WTC11 (cell line): ENCODE data around the gene MAP3K3. TPM values are rescaled to one million over a fixed set of nuclear protein-coding genes. Genes with fewer than 3 reads are reported as not detected.

ENCODE experiments used
- ATAC-seq: fragments of 200-7000 bp; cut with Tn5 transposase; 2 replicates; pipeline ENCODE4 v1.10.0; 2021; ENCODE audit warnings: mild to moderate bottlenecking, moderate library complexity
- CTCF ChIA-PET: fragments of 300-600 bp; sonication (Branson Sonifier 250); formaldehyde crosslinking; loops from one replicate; lab custom pipeline; 2021; ENCODE audit warnings: antibody characterized with exemption; lab: Charles Lee
- POLR2A ChIA-PET: fragments of 350-600 bp; sonication (Branson Sonifier 250); formaldehyde crosslinking; loops from one replicate; lab custom pipeline; 2021; ENCODE audit warnings: antibody characterized with exemption; lab: Charles Lee
- DNase-seq: peaks from one replicate; pipeline ENCODE4 v3.0.0; 2021; ENCODE audit warnings: low spot score
- H3K27ac Mint-ChIP-seq: 2 replicates; pipeline ENCODE4 v1.8.0; 2021; ENCODE audit warnings: mixed read lengths
- H3K27me3 Mint-ChIP-seq: 2 replicates; pipeline ENCODE4 v1.8.0; 2021; ENCODE audit warnings: low read depth, mild to moderate bottlenecking, moderate library complexity, mixed read lengths
- H3K36me3 Mint-ChIP-seq: 2 replicates; pipeline ENCODE4 v1.8.0; 2021; ENCODE audit warnings: mixed read lengths
- H3K4me1 Mint-ChIP-seq: 2 replicates; pipeline ENCODE4 v1.8.0; 2022; ENCODE audit warnings: mixed read lengths
- H3K4me3 Mint-ChIP-seq: 2 replicates; pipeline ENCODE4 v1.8.0; 2021; ENCODE audit warnings: mild to moderate bottlenecking, moderate library complexity, mixed read lengths
- H3K9me3 Mint-ChIP-seq: 2 replicates; pipeline ENCODE4 v1.8.0; 2021; ENCODE audit warnings: mixed read lengths
- CBFB ChIP-seq: sonication (generic); formaldehyde crosslinking; IDR thresholded peaks from 2 replicates; pipeline ENCODE4 v1.8.1; 2022; ENCODE audit warnings: mild to moderate bottlenecking, low read depth, missing genetic modification reagents
- GABPB1 ChIP-seq: sonication (generic); formaldehyde crosslinking; IDR thresholded peaks from 2 replicates; pipeline ENCODE4 v1.8.1; 2023; ENCODE audit warnings: mild to moderate bottlenecking, missing genetic modification reagents
- MYBL2 ChIP-seq: sonication (generic); formaldehyde crosslinking; IDR thresholded peaks from 2 replicates; pipeline ENCODE4 v1.8.1; 2023; ENCODE audit warnings: mild to moderate bottlenecking, moderate library complexity, missing genetic modification reagents
- RORB ChIP-seq: fragments of 250-450 bp; sonication (Bioruptor Pico); IDR thresholded peaks from 2 replicates; pipeline ENCODE4 v1.9.0; 2021; ENCODE audit warnings: mild to moderate bottlenecking
- SP1 ChIP-seq: sonication (generic); formaldehyde crosslinking; conservative IDR thresholded peaks from 2 replicates; pipeline ENCODE4 v1.8.1; 2022; ENCODE audit warnings: missing genetic modification reagents
- ZNF219 ChIP-seq: sonication (generic); formaldehyde crosslinking; IDR thresholded peaks from 2 replicates; pipeline ENCODE4 v1.8.0; 2023; ENCODE audit warnings: missing genetic modification reagents, mild to moderate bottlenecking, borderline replicate concordance
- ZNF263 ChIP-seq: sonication (generic); formaldehyde crosslinking; IDR thresholded peaks from 2 replicates; pipeline ENCODE4 v1.8.1; 2022; ENCODE audit warnings: low read depth, mild to moderate bottlenecking, moderate library complexity, missing genetic modification reagents
- ZNF416 ChIP-seq: fragments of 250-450 bp; sonication (Bioruptor Pico); IDR thresholded peaks from 2 replicates; pipeline ENCODE4 v1.9.0; 2021; ENCODE audit warnings: mild to moderate bottlenecking, inconsistent platforms
- total RNA-seq: library from RNA; stranded (reverse); gene quantifications from 3 replicates; pipeline ENCODE4 v1.2.3, GENCODE V29; 2021
- TF ChIP-seq, protein P1 (sequence below): sonication (generic); formaldehyde crosslinking; IDR thresholded peaks from 2 replicates; pipeline ENCODE4 v1.8.0; 2023; ENCODE audit warnings: missing genetic modification reagents, mild to moderate bottlenecking, borderline replicate concordance
- TF ChIP-seq, protein P2 (sequence below): sonication (generic); formaldehyde crosslinking; IDR thresholded peaks from 2 replicates; pipeline ENCODE4 v1.8.1; 2023; ENCODE audit warnings: mild to moderate bottlenecking, missing genetic modification reagents
- TF ChIP-seq, protein P3 (sequence below): sonication (generic); formaldehyde crosslinking; conservative IDR thresholded peaks from 2 replicates; pipeline ENCODE4 v1.8.1; 2023; ENCODE audit warnings: mild to moderate bottlenecking, low read depth, missing genetic modification reagents, moderate library complexity
- TF ChIP-seq, protein P4 (sequence below): sonication (generic); formaldehyde crosslinking; IDR thresholded peaks from 2 replicates; pipeline ENCODE4 v1.8.0; 2023; ENCODE audit warnings: mild to moderate bottlenecking, missing genetic modification reagents

Gene MAP3K3
- total RNA-seq, 1 experiment from 2014 or later = 25.7 TPM

DNA sequence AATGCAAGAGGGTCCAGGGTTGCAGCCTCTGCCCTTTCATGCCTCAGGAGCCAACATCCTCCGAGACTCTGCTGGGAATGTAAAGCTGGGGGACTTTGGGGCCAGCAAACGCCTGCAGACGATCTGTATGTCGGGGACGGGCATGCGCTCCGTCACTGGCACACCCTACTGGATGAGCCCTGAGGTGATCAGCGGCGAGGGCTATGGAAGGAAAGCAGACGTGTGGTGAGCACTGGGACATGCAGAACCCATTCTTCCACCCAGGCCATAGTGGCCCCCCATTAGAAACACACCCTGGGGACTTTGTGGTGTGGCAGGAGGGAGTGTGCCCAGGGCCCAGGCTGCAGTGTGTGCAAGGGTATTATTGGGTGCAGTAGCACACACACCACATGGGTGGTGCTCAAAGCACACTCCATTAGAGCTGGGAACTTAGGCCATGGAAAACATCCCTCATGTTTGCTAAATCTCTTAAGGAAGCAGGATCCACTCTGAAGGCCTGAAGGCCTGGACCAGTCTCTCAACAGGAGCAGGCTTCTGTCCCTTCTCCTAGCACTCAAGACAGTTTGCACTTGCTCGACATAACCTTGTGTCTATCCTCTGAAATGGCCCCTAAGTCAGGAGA lies 70.1 kb downstream of the MAP3K3 start:
- POLR2A ChIA-PET = no interaction called here
- CTCF ChIA-PET = interaction anchor here (1.3 to 3.3 kb wide), 3 partner anchors 13 to 266 kb away, joined by 4 to 22 read pairs (median 10); no protein-coding TSS in a partner anchor
- DNase-seq (no peak), ATAC-seq (no peak)
- Mint-ChIP-seq H3K27me3 (no peaks in the 10 kb centered on the region), H3K4me1 (peaks cover 22% of the 10 kb centered on the region), H3K27ac (no peak overlapping the region; the same call in 1 of the 2 replicates), H3K36me3 (peaks cover 15% of the 10 kb centered on the region; the same call in 1 of the 2 replicates), H3K4me3 (no peak overlapping the region), H3K9me3 (no peaks in the 10 kb centered on the region)
- TF ChIP-seq, protein P1, sequence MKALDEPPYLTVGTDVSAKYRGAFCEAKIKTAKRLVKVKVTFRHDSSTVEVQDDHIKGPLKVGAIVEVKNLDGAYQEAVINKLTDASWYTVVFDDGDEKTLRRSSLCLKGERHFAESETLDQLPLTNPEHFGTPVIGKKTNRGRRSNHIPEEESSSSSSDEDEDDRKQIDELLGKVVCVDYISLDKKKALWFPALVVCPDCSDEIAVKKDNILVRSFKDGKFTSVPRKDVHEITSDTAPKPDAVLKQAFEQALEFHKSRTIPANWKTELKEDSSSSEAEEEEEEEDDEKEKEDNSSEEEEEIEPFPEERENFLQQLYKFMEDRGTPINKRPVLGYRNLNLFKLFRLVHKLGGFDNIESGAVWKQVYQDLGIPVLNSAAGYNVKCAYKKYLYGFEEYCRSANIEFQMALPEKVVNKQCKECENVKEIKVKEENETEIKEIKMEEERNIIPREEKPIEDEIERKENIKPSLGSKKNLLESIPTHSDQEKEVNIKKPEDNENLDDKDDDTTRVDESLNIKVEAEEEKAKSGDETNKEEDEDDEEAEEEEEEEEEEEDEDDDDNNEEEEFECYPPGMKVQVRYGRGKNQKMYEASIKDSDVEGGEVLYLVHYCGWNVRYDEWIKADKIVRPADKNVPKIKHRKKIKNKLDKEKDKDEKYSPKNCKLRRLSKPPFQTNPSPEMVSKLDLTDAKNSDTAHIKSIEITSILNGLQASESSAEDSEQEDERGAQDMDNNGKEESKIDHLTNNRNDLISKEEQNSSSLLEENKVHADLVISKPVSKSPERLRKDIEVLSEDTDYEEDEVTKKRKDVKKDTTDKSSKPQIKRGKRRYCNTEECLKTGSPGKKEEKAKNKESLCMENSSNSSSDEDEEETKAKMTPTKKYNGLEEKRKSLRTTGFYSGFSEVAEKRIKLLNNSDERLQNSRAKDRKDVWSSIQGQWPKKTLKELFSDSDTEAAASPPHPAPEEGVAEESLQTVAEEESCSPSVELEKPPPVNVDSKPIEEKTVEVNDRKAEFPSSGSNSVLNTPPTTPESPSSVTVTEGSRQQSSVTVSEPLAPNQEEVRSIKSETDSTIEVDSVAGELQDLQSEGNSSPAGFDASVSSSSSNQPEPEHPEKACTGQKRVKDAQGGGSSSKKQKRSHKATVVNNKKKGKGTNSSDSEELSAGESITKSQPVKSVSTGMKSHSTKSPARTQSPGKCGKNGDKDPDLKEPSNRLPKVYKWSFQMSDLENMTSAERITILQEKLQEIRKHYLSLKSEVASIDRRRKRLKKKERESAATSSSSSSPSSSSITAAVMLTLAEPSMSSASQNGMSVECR = no peak
- TF ChIP-seq GABPB1 (CRISPR knock-in tag) = no peak
- TF ChIP-seq MYBL2 = no peak
- no peak for TF ChIP-seq CBFB
- TF ChIP-seq, protein P2, sequence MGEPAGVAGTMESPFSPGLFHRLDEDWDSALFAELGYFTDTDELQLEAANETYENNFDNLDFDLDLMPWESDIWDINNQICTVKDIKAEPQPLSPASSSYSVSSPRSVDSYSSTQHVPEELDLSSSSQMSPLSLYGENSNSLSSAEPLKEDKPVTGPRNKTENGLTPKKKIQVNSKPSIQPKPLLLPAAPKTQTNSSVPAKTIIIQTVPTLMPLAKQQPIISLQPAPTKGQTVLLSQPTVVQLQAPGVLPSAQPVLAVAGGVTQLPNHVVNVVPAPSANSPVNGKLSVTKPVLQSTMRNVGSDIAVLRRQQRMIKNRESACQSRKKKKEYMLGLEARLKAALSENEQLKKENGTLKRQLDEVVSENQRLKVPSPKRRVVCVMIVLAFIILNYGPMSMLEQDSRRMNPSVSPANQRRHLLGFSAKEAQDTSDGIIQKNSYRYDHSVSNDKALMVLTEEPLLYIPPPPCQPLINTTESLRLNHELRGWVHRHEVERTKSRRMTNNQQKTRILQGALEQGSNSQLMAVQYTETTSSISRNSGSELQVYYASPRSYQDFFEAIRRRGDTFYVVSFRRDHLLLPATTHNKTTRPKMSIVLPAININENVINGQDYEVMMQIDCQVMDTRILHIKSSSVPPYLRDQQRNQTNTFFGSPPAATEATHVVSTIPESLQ (CRISPR knock-in tag) = no peak
- TF ChIP-seq, protein P3, sequence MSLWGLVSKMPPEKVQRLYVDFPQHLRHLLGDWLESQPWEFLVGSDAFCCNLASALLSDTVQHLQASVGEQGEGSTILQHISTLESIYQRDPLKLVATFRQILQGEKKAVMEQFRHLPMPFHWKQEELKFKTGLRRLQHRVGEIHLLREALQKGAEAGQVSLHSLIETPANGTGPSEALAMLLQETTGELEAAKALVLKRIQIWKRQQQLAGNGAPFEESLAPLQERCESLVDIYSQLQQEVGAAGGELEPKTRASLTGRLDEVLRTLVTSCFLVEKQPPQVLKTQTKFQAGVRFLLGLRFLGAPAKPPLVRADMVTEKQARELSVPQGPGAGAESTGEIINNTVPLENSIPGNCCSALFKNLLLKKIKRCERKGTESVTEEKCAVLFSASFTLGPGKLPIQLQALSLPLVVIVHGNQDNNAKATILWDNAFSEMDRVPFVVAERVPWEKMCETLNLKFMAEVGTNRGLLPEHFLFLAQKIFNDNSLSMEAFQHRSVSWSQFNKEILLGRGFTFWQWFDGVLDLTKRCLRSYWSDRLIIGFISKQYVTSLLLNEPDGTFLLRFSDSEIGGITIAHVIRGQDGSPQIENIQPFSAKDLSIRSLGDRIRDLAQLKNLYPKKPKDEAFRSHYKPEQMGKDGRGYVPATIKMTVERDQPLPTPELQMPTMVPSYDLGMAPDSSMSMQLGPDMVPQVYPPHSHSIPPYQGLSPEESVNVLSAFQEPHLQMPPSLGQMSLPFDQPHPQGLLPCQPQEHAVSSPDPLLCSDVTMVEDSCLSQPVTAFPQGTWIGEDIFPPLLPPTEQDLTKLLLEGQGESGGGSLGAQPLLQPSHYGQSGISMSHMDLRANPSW (CRISPR knock-in tag) = no peak
- no peak for TF ChIP-seq SP1
- TF ChIP-seq RORB = no peak
- no peak for TF ChIP-seq ZNF263 (CRISPR knock-in tag)
- no peak for TF ChIP-seq ZNF416 (CRISPR knock-in tag)
- TF ChIP-seq ZNF219 (CRISPR knock-in tag) = no peak
- TF ChIP-seq, protein P4, sequence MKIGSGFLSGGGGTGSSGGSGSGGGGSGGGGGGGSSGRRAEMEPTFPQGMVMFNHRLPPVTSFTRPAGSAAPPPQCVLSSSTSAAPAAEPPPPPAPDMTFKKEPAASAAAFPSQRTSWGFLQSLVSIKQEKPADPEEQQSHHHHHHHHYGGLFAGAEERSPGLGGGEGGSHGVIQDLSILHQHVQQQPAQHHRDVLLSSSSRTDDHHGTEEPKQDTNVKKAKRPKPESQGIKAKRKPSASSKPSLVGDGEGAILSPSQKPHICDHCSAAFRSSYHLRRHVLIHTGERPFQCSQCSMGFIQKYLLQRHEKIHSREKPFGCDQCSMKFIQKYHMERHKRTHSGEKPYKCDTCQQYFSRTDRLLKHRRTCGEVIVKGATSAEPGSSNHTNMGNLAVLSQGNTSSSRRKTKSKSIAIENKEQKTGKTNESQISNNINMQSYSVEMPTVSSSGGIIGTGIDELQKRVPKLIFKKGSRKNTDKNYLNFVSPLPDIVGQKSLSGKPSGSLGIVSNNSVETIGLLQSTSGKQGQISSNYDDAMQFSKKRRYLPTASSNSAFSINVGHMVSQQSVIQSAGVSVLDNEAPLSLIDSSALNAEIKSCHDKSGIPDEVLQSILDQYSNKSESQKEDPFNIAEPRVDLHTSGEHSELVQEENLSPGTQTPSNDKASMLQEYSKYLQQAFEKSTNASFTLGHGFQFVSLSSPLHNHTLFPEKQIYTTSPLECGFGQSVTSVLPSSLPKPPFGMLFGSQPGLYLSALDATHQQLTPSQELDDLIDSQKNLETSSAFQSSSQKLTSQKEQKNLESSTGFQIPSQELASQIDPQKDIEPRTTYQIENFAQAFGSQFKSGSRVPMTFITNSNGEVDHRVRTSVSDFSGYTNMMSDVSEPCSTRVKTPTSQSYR (CRISPR knock-in tag) = no peak
